HG03095 (cell line): ENCODE results near the gene SSB.
"Not testable (repeated sequence)": the region's sequence is repeated elsewhere in the genome, so short reads cannot be mapped to it uniquely, and the experiment has no call there.

Experiments used
- ATAC-seq: cut with Tn5 transposase; IDR thresholded peaks from one replicate; pipeline ENCODE4 v1.9.1; 2021; ENCODE audit warnings: moderate library complexity; ENCODE audit not compliant: unreplicated experiment

The SSB gene

GRCh38 chr2:169798718-169799592 lies at the start of gene SSB:
TSS of gene SSB (plus strand) at chr2:169798871. CDS start at chr2:169800961, 2,090 bp downstream.
- ATAC-seq = peak; percentile 98

- no peak for ATAC-seq
Observed at GRCh38 chr2:169752752-169753151, 45.9 kb upstream of the SSB start.

GRCh38 chr2:169755083-169755870 lies 43.4 kb upstream of the SSB start:
- ATAC-seq = no peak

- no peak for ATAC-seq
Observed at GRCh38 chr2:169756342-169756741, 42.3 kb upstream of the SSB start.

GRCh38 chr2:169757356-169757755 lies 41.3 kb upstream of the SSB start:
- no peak for ATAC-seq

- ATAC-seq = no peak
Observed at GRCh38 chr2:169757778-169758177, 40.9 kb upstream of the SSB start.

- ATAC-seq = no peak
Observed at GRCh38 chr2:169759987-169760386, 38.7 kb upstream of the SSB start.

GRCh38 chr2:169760798-169761197 lies 37.9 kb upstream of the SSB start:
- not testable (repeated sequence) for ATAC-seq

- ATAC-seq = no peak
Observed at GRCh38 chr2:169761251-169761969, 37.3 kb upstream of the SSB start.

GRCh38 chr2:169761970-169762292 lies 36.7 kb upstream of the SSB start:
- ATAC-seq = no peak

GRCh38 chr2:169765523-169765922 lies 33.1 kb upstream of the SSB start:
- no peak for ATAC-seq

- no peak for ATAC-seq
Observed at GRCh38 chr2:169767243-169767888, 31.3 kb upstream of the SSB start.

GRCh38 chr2:169768262-169768995 lies 30.2 kb upstream of the SSB start:
- no peak for ATAC-seq

- ATAC-seq = no peak
Observed at GRCh38 chr2:169771021-169771420, 27.6 kb upstream of the SSB start.

GRCh38 chr2:169771612-169772011 lies 27.1 kb upstream of the SSB start:
- no peak for ATAC-seq

- no peak for ATAC-seq
Observed at GRCh38 chr2:169772651-169773050, 26.0 kb upstream of the SSB start.

GRCh38 chr2:169775354-169775753 lies 23.3 kb upstream of the SSB start:
- ATAC-seq = no peak

GRCh38 chr2:169775765-169776164 lies 22.9 kb upstream of the SSB start:
- no peak for ATAC-seq

- ATAC-seq = no peak
Observed at GRCh38 chr2:169776252-169776761, 22.4 kb upstream of the SSB start.

- ATAC-seq = no peak
Observed at GRCh38 chr2:169778446-169778845, 20.2 kb upstream of the SSB start.
